ENCODE measurements around the gene APOBEC3G.

The APOBEC3G gene

DNA sequence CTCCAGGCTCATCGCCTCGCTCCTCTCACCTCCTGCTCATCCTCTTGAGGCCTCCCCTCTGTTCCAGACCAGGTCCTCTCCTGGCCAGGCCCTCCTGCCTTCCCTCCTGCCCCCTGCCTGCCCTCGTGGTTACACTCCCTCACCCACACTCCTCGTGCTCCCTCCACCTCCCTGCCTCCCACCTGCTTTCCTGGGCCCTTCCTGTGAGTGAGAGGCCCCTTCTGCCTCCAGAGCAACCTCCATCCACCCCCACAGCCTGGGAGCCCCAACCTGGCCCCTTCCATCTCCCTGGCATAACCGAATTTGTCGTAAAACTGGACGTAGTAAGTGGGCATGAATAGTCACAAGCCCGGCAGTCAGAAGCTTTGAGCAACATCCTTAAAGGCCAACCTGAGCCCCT is 4.5 kb downstream of the APOBEC3G start:
- no peak overlapping the region for H3K27ac ChIP-seq (ENCODE audit: low read depth, low read length, severe bottlenecking)
- no peaks in the 10 kb centered on the region for H3K36me3 ChIP-seq (ENCODE audit: control insufficient read depth, insufficient read depth, low read length)
- no peaks in the 10 kb centered on the region for H3K9me3 ChIP-seq (ENCODE audit: control insufficient read depth, low read length)
- H3K4me1 ChIP-seq (ENCODE audit: control insufficient read depth, insufficient read depth, low read length, poor library complexity, severe bottlenecking): peaks cover 3% of the 10 kb centered on the region
- 81 to 89% methylated on average over 8 of the region's 8 CpGs for WGBS, 2 experiments (ENCODE audit: insufficient coverage in 2 of 2)
- H3K4me3 ChIP-seq (ENCODE audit: extremely low read depth, insufficient read depth, low read length, poor library complexity, severe bottlenecking): no peak overlapping the region

DNA sequence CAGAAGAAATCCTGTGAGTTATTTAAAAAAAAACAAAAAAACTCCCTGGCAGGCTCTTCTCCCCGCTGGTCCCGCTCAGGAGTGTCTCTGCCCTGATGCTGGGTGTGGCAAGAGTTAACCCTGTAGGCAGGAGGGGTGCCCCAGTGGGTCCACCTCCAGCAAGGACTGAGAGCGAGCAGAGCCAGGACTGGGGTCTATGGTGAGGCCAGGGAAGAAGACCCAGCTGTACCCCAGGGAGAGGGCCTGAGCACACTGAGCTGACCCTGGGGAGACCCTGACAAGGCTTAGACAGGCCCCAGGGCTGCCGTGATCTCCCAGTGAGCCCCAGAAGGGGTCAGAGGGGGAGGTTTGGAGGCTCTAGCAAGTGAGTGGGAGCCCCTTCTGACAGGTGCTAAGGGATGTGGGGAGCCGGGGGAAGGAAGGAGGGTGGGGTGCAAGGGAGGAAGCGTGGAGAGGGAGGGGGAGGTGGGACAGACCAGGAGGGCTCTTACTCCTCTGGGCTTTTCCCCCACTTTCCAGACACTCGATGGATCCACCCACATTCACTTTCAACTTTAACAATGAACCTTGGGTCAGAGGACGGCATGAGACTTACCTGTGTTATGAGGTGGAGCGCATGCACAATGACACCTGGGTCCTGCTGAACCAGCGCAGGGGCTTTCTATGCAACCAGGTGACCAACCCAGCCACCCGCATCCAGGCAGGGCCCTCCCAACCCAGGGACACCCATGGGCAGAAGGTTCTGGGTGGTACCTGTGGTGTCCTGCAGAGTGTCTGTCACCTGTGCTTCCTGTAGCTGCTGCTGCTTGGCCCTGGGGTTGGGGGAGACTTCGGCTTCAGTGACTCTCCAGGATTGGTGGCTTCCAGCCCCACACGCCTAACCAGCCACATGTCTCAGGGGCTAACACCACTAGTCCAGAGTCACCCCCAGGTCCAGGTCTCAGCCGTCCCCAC is 6.4 kb downstream of the APOBEC3G start:
- Histone ChIP-seq H3K4me3 (ENCODE audit: extremely low read depth, insufficient read depth, low read length, poor library complexity, severe bottlenecking) (no peak overlapping the region), H3K4me1 (ENCODE audit: control insufficient read depth, insufficient read depth, low read length, poor library complexity, severe bottlenecking) (no peaks in the 10 kb centered on the region), H3K27ac (ENCODE audit: low read depth, low read length, severe bottlenecking) (no peak overlapping the region), H3K9me3 (ENCODE audit: control insufficient read depth, low read length) (no peaks in the 10 kb centered on the region), H3K36me3 (ENCODE audit: control insufficient read depth, insufficient read depth, low read length) (no peaks in the 10 kb centered on the region)
- 89 to 95% methylated on average over 9 to 10 of the region's 14 CpGs for WGBS, 2 experiments (ENCODE audit: insufficient coverage in 2 of 2)

DNA sequence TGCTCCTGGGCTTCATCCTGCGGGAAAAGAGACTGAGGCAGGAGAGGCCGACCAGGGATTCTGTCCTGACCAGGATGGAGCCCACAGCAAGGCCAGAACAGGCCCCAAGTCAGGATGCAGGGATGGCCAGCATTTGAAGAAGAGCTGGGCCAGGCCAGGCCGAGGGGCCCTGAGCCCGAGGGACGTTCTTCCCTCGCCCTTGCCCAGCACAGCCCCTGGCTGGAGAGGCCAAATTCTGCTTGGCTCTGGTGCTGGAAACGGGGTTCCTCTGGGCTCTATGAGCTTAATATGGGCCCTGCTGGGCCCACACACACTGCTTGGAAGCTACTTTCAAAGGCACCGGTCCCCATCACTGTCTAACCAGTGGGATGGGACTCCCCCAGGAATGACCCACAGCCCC is 7.6 kb downstream of the APOBEC3G start:
- no peak overlapping the region for H3K4me3 ChIP-seq (ENCODE audit: extremely low read depth, insufficient read depth, low read length, poor library complexity, severe bottlenecking)
- WGBS, 2 experiments (ENCODE audit: insufficient coverage in 2 of 2): 92 to 98% methylated on average over 7 to 8 of the region's 8 CpGs
- no peaks in the 10 kb centered on the region for H3K36me3 ChIP-seq (ENCODE audit: control insufficient read depth, insufficient read depth, low read length)
- no peaks in the 10 kb centered on the region for H3K9me3 ChIP-seq (ENCODE audit: control insufficient read depth, low read length)
- H3K4me1 ChIP-seq (ENCODE audit: control insufficient read depth, insufficient read depth, low read length, poor library complexity, severe bottlenecking): no peaks in the 10 kb centered on the region
- H3K27ac ChIP-seq (ENCODE audit: low read depth, low read length, severe bottlenecking): no peak overlapping the region

- no peaks in the 10 kb centered on the region for H3K36me3 ChIP-seq (ENCODE audit: control insufficient read depth, insufficient read depth, low read length)
- no peaks in the 10 kb centered on the region for H3K4me1 ChIP-seq (ENCODE audit: control insufficient read depth, insufficient read depth, low read length, poor library complexity, severe bottlenecking)
- no peak overlapping the region for H3K4me3 ChIP-seq (ENCODE audit: extremely low read depth, insufficient read depth, low read length, poor library complexity, severe bottlenecking)
- WGBS, 2 experiments (ENCODE audit: insufficient coverage in 2 of 2): 98 to 100% methylated on average over 2 to 6 of the region's 6 CpGs
- no peak overlapping the region for H3K27ac ChIP-seq (ENCODE audit: low read depth, low read length, severe bottlenecking)
- no peaks in the 10 kb centered on the region for H3K9me3 ChIP-seq (ENCODE audit: control insufficient read depth, low read length)
These were observed 10.0 kb downstream of the APOBEC3G start for GRCh38 chr22:39087098-39087497.

DNA sequence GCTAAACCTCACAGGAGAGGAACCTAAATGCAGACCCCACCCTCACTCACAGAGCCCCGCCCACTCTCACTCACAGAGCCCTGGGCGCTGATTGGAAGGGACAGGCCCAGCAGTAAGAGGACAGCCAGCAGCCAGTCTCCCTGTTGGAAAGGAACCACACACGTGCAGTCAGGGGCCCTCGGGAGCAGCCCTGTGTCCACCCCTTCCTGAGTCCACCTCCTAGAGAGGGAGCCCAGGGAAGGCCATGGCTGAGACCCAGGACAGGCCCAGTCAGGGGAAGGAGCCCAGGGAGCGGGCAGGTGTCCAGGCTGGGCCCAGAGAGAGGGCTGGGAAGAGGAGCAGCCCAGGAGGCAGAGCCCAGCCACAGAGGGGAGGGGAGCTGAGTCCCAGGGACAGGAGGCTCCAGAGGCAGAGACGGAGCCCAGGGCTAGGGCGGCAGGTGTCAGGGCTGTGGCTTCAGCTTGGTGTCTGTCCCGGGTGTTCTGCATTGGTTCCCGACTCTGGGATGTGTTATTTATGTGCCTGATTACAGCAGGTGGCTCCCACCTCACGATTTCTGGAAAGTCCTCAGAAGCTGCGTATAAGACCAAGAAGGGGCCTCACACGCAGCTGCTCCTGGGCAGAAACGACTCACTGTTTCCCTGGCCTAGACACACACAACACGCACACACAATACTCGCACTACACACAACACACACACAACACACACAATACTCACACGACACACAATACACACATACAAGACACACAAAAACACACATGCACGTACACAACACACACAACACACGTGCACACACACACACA is 11.0 kb downstream of the APOBEC3G start:
- H3K4me1 ChIP-seq (ENCODE audit: control insufficient read depth, insufficient read depth, low read length, poor library complexity, severe bottlenecking): no peaks in the 10 kb centered on the region
- no peak overlapping the region for H3K27ac ChIP-seq (ENCODE audit: low read depth, low read length, severe bottlenecking)
- H3K9me3 ChIP-seq (ENCODE audit: control insufficient read depth, low read length): no peaks in the 10 kb centered on the region
- WGBS, 2 experiments (ENCODE audit: insufficient coverage in 2 of 2): 64 to 74% methylated on average over 14 of the region's 18 CpGs
- no peak overlapping the region for H3K4me3 ChIP-seq (ENCODE audit: extremely low read depth, insufficient read depth, low read length, poor library complexity, severe bottlenecking)
- no peaks in the 10 kb centered on the region for H3K36me3 ChIP-seq (ENCODE audit: control insufficient read depth, insufficient read depth, low read length)

DNA sequence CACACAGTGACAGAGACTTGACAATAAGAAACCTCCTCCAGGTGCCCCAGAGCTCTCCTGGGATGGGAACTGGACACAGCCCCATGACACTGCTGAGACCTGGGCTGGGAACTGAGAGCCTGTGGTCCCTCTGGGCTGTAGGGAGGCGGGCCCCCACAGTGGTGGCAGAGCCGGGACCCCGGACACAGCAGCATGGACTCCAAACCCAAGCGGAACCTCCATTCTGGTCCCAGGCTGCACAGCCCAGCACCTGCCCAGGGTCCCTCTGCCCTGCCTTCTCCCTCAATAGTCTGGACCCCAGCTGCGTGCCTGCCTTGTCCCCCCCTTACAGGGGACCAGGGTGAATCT is 11.6 kb downstream of the APOBEC3G start:
- Histone ChIP-seq H3K4me3 (ENCODE audit: extremely low read depth, insufficient read depth, low read length, poor library complexity, severe bottlenecking) (no peak overlapping the region), H3K9me3 (ENCODE audit: control insufficient read depth, low read length) (no peaks in the 10 kb centered on the region), H3K4me1 (ENCODE audit: control insufficient read depth, insufficient read depth, low read length, poor library complexity, severe bottlenecking) (no peaks in the 10 kb centered on the region), H3K36me3 (ENCODE audit: control insufficient read depth, insufficient read depth, low read length) (no peaks in the 10 kb centered on the region), H3K27ac (ENCODE audit: low read depth, low read length, severe bottlenecking) (no peak overlapping the region)
- 89 to 93% methylated on average over 3 to 5 of the region's 5 CpGs for WGBS, 2 experiments (ENCODE audit: insufficient coverage in 2 of 2)

GRCh38 chr22:39089928-39090327 is 12.9 kb downstream of the APOBEC3G start:
- WGBS, 2 experiments (ENCODE audit: insufficient coverage in 2 of 2): 90 to 96% methylated on average over 6 of the region's 6 CpGs
- Histone ChIP-seq H3K9me3 (ENCODE audit: control insufficient read depth, low read length) (no peaks in the 10 kb centered on the region), H3K36me3 (ENCODE audit: control insufficient read depth, insufficient read depth, low read length) (no peaks in the 10 kb centered on the region)

GRCh38 chr22:39090426-39091064 is 13.5 kb downstream of the APOBEC3G start:
- no peaks in the 10 kb centered on the region for H3K4me1 ChIP-seq (ENCODE audit: control insufficient read depth, insufficient read depth, low read length, poor library complexity, severe bottlenecking)
- no peaks in the 10 kb centered on the region for H3K9me3 ChIP-seq (ENCODE audit: control insufficient read depth, low read length)
- 93 to 98% methylated on average over 12 to 14 of the region's 15 CpGs for WGBS, 2 experiments (ENCODE audit: insufficient coverage in 2 of 2)
- H3K27ac ChIP-seq (ENCODE audit: low read depth, low read length, severe bottlenecking): no peak overlapping the region
- no peak overlapping the region for H3K4me3 ChIP-seq (ENCODE audit: extremely low read depth, insufficient read depth, low read length, poor library complexity, severe bottlenecking)
- H3K36me3 ChIP-seq (ENCODE audit: control insufficient read depth, insufficient read depth, low read length): no peaks in the 10 kb centered on the region

More at GRCh38 chr22:39089928-39090327, 12.9 kb downstream of the APOBEC3G start:
- Histone ChIP-seq H3K4me1 (ENCODE audit: control insufficient read depth, insufficient read depth, low read length, poor library complexity, severe bottlenecking) (no peaks in the 10 kb centered on the region), H3K4me3 (ENCODE audit: extremely low read depth, insufficient read depth, low read length, poor library complexity, severe bottlenecking) (no peak overlapping the region), H3K27ac (ENCODE audit: low read depth, low read length, severe bottlenecking) (no peak overlapping the region)

GRCh38 chr22:39091126-39092081 is 14.3 kb downstream of the APOBEC3G start:
- no peak overlapping the region for H3K27ac ChIP-seq (ENCODE audit: low read depth, low read length, severe bottlenecking)
- no peaks in the 10 kb centered on the region for H3K4me1 ChIP-seq (ENCODE audit: control insufficient read depth, insufficient read depth, low read length, poor library complexity, severe bottlenecking)
- H3K9me3 ChIP-seq (ENCODE audit: control insufficient read depth, low read length): no peaks in the 10 kb centered on the region
- H3K4me3 ChIP-seq (ENCODE audit: extremely low read depth, insufficient read depth, low read length, poor library complexity, severe bottlenecking): no peak overlapping the region
- WGBS, 2 experiments (ENCODE audit: insufficient coverage in 2 of 2): 88 to 91% methylated on average over 15 to 19 of the region's 23 CpGs
- H3K36me3 ChIP-seq (ENCODE audit: control insufficient read depth, insufficient read depth, low read length): no peaks in the 10 kb centered on the region

Measured in mesodermal cell (in vitro differentiated cells).